Measurements from ENCODE around the gene EVA1A.

Gene EVA1A

DNA sequence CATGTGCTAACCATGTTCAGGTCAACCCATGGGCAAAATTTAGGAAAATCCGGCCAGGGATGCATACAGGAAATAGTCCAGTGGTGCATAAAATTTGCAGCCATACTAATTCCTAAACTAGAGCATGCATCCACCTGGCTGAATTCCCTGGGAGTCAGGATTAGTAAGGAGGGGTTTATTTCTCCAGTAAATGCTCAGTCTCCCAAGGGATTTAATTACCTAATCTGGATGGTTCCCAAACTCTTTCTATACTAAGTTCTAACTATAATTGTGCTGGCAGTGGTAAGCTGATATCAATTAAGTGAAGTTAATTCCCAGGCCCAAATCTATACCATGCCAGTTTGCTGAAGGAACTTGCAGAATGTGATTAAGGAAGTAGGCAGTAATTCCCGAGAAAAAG, 26.2 kb upstream of the EVA1A start:
- Histone ChIP-seq H3K27ac (ENCODE audit: low read length) (no peak overlapping the region), H3K4me1 (ENCODE audit: control insufficient read depth, low read depth, low read length) (peaks cover 3% of the 10 kb centered on the region), H3K9me3 (ENCODE audit: control insufficient read depth, low read depth, low read length) (no peaks in the 10 kb centered on the region), H3K36me3 (ENCODE audit: control insufficient read depth, low read depth, low read length) (no peaks in the 10 kb centered on the region), H3K4me3 (ENCODE audit: low read length) (no peak overlapping the region), H3K27me3 (ENCODE audit: control insufficient read depth, insufficient read depth, low read length) (no peaks in the 10 kb centered on the region), H3K9ac (ENCODE audit: low read length) (no peak overlapping the region)

DNA sequence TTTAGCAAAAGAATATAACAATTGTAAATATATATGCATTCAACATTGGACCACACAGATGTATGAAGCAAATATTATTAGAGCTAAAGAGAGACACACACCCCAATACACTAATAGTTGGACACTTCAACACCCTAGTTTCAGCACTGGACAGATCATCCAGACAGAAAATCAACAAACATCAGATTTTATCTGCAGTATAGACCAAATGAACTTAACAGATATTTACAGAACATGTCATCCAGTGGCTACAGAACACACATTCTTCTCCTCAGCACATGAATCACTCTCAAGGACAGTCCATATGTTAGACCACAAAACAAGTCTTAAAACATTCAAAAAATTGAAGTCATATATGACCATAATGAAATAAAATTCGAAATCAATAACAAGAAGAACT, 22.1 kb upstream of the EVA1A start:
- Histone ChIP-seq H3K4me3 (ENCODE audit: low read length) (no peak overlapping the region), H3K36me3 (ENCODE audit: control insufficient read depth, low read depth, low read length) (no peaks in the 10 kb centered on the region), H3K9me3 (ENCODE audit: control insufficient read depth, low read depth, low read length) (no peaks in the 10 kb centered on the region), H3K27ac (ENCODE audit: low read length) (no peak overlapping the region), H3K4me1 (ENCODE audit: control insufficient read depth, low read depth, low read length) (no peaks in the 10 kb centered on the region), H3K9ac (ENCODE audit: low read length) (no peak overlapping the region), H3K27me3 (ENCODE audit: control insufficient read depth, insufficient read depth, low read length) (no peaks in the 10 kb centered on the region)

DNA sequence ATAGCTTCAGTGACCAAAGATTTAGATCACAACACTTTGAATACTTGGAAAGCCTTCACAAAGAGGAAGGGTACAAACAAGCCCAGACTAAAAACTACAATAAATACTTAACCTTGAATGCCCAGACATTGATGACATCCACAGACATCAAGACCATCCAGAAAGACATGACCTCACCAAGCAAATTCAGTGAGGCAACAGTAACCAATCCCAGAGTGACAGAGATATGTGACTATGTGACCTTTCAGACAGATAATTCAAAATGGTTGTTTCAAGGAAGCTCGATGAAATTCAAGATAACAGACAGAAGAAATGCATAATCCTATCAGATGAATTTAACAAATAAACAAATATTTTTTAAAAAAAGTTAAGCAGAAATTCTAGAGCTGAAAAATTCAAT, 19.9 kb upstream of the EVA1A start:
- Histone ChIP-seq H3K27ac (ENCODE audit: low read length) (no peak overlapping the region), H3K36me3 (ENCODE audit: control insufficient read depth, low read depth, low read length) (no peaks in the 10 kb centered on the region), H3K4me1 (ENCODE audit: control insufficient read depth, low read depth, low read length) (no peaks in the 10 kb centered on the region), H3K9ac (ENCODE audit: low read length) (no peak overlapping the region), H3K9me3 (ENCODE audit: control insufficient read depth, low read depth, low read length) (no peaks in the 10 kb centered on the region), H3K4me3 (ENCODE audit: low read length) (no peak overlapping the region), H3K27me3 (ENCODE audit: control insufficient read depth, insufficient read depth, low read length) (no peaks in the 10 kb centered on the region)

DNA sequence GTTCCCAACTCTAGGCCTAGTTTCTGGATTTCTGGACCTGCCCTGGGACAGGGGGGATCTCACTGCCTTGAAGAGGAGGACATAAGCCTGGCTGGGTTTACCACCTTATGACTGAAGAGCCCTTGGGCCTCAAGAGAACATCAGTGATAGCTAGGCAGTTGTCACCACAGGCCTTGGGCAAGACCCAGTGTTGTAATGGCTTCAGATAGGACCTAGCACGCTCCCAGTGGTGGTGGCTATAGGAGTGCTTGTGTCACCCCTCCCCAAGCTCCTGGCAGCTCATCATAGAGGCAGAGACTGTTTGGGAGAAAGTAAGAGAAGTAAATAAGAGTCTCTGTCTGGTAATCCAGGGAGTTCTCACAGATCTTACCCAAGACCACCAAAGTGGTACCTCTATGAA, 19.4 kb upstream of the EVA1A start:
- H3K9ac ChIP-seq (ENCODE audit: low read length), result no peak overlapping the region
- no peak overlapping the region for H3K27ac ChIP-seq (ENCODE audit: low read length)
- no peaks in the 10 kb centered on the region for H3K9me3 ChIP-seq (ENCODE audit: control insufficient read depth, low read depth, low read length)
- no peak overlapping the region for H3K4me3 ChIP-seq (ENCODE audit: low read length)
- H3K27me3 ChIP-seq (ENCODE audit: control insufficient read depth, insufficient read depth, low read length), result no peaks in the 10 kb centered on the region
- no peaks in the 10 kb centered on the region for H3K36me3 ChIP-seq (ENCODE audit: control insufficient read depth, low read depth, low read length)
- no peaks in the 10 kb centered on the region for H3K4me1 ChIP-seq (ENCODE audit: control insufficient read depth, low read depth, low read length)

DNA sequence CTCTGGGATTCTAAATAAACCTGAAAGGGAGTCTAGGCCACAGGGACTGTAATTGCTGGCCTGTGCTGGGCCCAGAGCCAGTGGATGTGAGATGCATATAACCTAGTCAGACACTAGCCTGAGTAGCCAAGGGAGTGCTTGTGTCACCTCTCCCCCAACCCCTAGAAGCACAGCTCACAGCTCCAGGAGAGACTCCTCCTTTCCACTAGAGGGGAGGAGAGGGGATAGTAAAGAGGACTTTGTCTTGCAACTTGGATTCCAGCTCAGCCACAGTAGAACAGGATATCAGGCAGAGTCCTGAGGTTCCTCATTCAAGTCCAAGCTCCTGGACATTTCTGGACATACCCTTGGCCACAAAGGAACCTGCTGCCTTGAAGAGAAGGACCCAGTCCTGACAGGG, 18.4 kb upstream of the EVA1A start:
- no peak overlapping the region for H3K4me3 ChIP-seq (ENCODE audit: low read length)
- no peaks in the 10 kb centered on the region for H3K27me3 ChIP-seq (ENCODE audit: control insufficient read depth, insufficient read depth, low read length)
- H3K9ac ChIP-seq (ENCODE audit: low read length), result no peak overlapping the region
- H3K4me1 ChIP-seq (ENCODE audit: control insufficient read depth, low read depth, low read length), result no peaks in the 10 kb centered on the region
- H3K9me3 ChIP-seq (ENCODE audit: control insufficient read depth, low read depth, low read length), result no peaks in the 10 kb centered on the region
- no peak overlapping the region for H3K27ac ChIP-seq (ENCODE audit: low read length)
- H3K36me3 ChIP-seq (ENCODE audit: control insufficient read depth, low read depth, low read length), result no peaks in the 10 kb centered on the region

DNA sequence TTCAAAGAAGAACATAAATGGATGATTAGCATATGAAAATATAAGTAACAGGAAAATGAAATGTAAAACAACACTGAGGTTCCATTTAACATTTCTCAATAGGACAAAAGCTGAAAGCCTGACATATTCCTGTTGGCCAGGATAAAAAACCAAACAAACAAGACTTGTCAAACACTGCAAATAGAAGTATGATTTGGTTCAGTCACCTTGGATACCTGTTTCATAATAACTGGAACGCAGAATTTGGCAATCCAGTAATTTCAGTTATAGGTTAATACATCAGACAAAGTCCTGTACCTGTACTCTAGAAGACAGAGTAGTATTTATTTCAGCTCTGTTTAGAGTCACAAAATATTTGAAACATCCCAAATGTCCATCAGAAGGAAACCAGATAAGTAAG, 16.5 kb upstream of the EVA1A start:
- no peaks in the 10 kb centered on the region for H3K36me3 ChIP-seq (ENCODE audit: control insufficient read depth, low read depth, low read length)

DNA sequence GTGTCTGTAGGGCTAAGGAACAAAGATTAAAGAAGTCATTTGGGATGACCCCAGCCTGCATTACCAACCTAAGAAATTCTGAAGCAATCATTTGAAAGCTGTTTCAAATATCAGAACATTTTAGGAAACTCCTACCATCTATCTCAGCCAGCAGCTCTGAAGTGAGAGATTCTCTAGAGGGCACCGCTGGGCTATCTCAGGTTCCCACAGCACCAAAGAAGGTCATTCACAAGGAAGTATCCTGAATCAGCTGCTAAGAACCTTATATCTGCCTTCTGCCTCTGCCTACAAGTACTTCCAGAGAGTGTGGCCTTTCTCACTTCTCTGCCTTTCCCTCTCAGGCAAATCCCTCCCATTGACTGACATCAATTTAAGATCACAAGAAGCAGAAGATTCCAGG, 13.4 kb upstream of the EVA1A start:
- Histone ChIP-seq H3K4me3 (ENCODE audit: low read length) (no peak overlapping the region), H3K4me1 (ENCODE audit: control insufficient read depth, low read depth, low read length) (no peaks in the 10 kb centered on the region), H3K9me3 (ENCODE audit: control insufficient read depth, low read depth, low read length) (no peaks in the 10 kb centered on the region), H3K27me3 (ENCODE audit: control insufficient read depth, insufficient read depth, low read length) (no peaks in the 10 kb centered on the region), H3K9ac (ENCODE audit: low read length) (no peak overlapping the region), H3K36me3 (ENCODE audit: control insufficient read depth, low read depth, low read length) (no peaks in the 10 kb centered on the region), H3K27ac (ENCODE audit: low read length) (no peak overlapping the region)

More for the DNA sequence above, 16.5 kb upstream of the EVA1A start:
- Histone ChIP-seq H3K4me1 (ENCODE audit: control insufficient read depth, low read depth, low read length) (no peaks in the 10 kb centered on the region), H3K27me3 (ENCODE audit: control insufficient read depth, insufficient read depth, low read length) (no peaks in the 10 kb centered on the region), H3K4me3 (ENCODE audit: low read length) (no peak overlapping the region), H3K9me3 (ENCODE audit: control insufficient read depth, low read depth, low read length) (no peaks in the 10 kb centered on the region), H3K27ac (ENCODE audit: low read length) (no peak overlapping the region), H3K9ac (ENCODE audit: low read length) (no peak overlapping the region)

DNA sequence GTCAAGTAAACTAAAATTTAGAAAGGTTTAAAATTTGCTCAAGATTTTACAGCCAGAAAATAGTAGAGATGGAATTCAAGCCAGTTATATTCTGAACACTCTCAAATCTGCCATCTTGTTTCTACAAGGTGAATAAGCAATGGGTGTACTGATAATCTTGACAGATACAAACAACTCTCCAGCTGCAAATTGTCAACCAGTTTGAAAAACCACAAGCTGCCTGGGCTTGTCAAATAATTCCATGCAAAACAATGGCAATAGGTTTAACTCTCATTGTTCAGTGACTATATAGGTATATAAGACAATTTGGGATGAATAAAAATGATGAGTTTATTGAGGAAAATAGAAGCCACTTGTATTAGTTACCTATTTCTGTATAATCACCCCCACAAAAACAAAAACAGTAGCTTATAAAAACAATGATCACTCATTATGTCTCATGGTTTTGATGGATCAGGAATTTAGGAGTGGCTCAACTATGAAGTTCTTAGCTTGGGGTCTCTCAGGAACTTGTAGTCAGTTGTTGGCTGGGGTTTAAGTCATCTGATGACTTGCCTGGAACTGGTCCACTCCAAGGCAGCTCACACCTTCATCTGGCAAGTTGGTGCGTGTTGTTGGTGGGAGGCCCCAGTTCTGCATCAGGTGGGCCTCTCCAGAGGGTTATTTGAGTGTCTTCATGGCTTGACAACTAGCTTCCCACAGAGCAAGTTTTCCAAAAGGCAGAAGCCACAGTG, 12.6 kb upstream of the EVA1A start:
- H3K9me3 ChIP-seq (ENCODE audit: control insufficient read depth, low read depth, low read length), result no peaks in the 10 kb centered on the region
- no peak overlapping the region for H3K4me3 ChIP-seq (ENCODE audit: low read length)
- H3K9ac ChIP-seq (ENCODE audit: low read length), result no peak overlapping the region
- H3K36me3 ChIP-seq (ENCODE audit: control insufficient read depth, low read depth, low read length), result no peaks in the 10 kb centered on the region
- no peaks in the 10 kb centered on the region for H3K27me3 ChIP-seq (ENCODE audit: control insufficient read depth, insufficient read depth, low read length)
- no peak overlapping the region for H3K27ac ChIP-seq (ENCODE audit: low read length)
- no peaks in the 10 kb centered on the region for H3K4me1 ChIP-seq (ENCODE audit: control insufficient read depth, low read depth, low read length)

DNA sequence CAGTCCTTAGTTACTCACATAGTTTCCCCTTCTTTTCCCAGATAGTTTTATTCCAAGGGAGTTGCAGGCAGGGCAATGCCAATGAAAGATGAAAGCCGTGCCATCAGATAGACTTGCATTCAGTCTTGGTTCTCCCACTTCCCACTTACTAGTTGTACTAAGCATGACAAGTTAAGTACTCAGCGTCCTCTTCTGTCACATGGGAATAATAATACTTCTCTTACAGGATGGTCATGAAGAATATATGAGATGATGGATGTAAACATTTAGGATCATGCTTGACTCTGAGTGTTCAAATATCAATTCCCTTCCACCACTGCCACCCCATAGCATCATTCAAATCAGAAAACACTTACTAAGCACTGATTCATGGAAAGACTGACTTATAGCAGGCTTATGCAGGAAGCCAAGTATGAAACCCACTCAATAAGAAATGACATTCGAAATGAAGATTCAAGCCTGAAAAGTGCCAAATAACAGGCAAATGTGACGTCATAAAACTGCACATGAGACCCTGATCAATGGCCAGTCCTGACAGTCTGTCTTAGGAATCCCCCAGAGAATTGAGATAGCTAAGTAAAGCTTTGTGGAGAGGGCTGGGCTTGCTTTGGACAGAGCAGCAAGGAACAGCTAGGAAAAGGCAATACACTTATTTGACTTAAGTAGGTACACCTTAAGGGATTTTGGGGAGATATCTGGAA, 11.1 kb upstream of the EVA1A start:
- Histone ChIP-seq H3K27ac (ENCODE audit: low read length) (no peak overlapping the region), H3K27me3 (ENCODE audit: control insufficient read depth, insufficient read depth, low read length) (no peaks in the 10 kb centered on the region), H3K36me3 (ENCODE audit: control insufficient read depth, low read depth, low read length) (no peaks in the 10 kb centered on the region), H3K4me3 (ENCODE audit: low read length) (no peak overlapping the region), H3K9ac (ENCODE audit: low read length) (no peak overlapping the region), H3K9me3 (ENCODE audit: control insufficient read depth, low read depth, low read length) (no peaks in the 10 kb centered on the region), H3K4me1 (ENCODE audit: control insufficient read depth, low read depth, low read length) (no peaks in the 10 kb centered on the region)

DNA sequence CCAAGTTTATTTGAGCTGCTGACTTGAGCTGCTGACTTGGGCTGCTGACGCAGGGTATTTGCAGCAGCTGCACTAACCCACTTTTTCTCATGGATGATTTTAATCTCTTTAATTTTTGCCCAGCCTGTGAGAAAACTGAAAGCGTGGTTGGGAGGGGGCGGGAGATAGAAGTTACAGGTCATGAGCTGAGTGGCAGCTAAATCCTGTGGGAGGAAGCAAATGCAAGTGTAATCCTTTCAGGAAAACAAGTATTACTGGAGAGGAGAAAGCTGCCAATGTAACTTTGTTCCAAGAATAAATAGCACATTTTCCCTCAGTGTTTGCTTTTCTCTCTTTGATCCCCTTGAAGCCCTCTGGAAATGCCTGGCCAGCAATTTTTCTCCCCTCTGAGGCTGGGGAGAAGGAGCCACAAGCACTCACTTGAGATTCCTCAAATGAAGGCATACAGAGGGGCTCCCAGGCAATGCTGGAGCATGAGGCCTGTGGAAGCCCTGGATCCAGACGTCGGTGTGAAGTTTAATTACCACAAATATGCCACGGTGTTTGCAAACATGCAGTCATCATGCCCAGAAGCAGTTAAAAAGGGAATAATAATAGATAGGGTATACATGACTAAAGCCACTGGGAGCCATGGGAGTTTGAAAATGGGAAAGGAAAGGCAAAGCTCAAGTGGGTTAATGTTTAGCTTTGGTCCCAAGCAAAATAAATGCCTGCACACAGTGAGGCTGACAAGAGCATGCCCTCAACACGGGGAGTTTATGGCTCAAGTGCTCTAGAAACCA, 10.4 kb upstream of the EVA1A start:
- no peaks in the 10 kb centered on the region for H3K36me3 ChIP-seq (ENCODE audit: control insufficient read depth, low read depth, low read length)
- H3K9me3 ChIP-seq (ENCODE audit: control insufficient read depth, low read depth, low read length), result no peaks in the 10 kb centered on the region
- no peak overlapping the region for H3K9ac ChIP-seq (ENCODE audit: low read length)
- H3K27me3 ChIP-seq (ENCODE audit: control insufficient read depth, insufficient read depth, low read length), result no peaks in the 10 kb centered on the region
- no peak overlapping the region for H3K4me3 ChIP-seq (ENCODE audit: low read length)
- no peak overlapping the region for H3K27ac ChIP-seq (ENCODE audit: low read length)
- H3K4me1 ChIP-seq (ENCODE audit: control insufficient read depth, low read depth, low read length), result no peaks in the 10 kb centered on the region

DNA sequence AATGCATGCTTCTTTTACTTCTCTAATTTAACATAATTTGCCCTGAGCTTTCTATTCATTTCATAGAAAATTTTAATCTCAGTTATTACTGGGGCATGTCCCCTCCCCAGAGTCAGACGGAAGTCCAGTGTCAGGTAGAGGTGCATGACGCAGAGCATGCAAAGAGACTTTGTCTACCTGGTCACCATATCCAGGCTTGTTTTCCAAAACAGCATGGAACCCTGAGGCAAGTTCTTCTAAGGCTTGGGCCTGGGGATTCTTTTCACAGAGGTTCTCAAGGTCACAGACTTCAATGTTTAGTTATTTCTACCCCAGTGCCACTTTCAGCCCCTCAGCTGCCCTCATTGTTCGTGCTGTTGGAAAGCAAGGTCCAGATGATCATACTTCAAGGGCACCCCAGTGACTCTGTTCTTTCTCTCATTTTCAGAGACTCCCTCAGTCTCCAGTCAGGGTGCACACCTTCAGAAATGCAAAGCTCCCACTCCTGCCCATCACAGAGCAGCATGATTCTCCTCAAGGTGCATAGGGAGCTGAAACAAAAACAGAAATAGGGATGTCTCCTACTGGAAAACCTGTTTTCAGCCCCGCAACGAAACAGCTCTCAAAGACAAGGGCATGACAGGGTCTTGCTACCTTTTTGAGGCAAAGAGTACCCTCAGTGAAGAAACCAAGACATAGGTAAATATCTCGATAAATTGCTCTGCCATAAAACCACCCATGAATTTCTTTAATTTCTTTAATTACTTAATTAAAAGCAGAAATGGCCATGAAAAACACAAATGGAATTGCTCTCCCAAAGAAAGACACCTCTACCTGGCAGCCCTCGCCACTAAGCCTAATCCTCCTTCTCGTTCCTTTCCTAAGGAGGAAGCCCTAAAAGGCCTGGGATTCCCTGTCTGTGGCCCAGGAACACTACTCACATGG, 9.5 kb upstream of the EVA1A start:
- no peaks in the 10 kb centered on the region for H3K27me3 ChIP-seq (ENCODE audit: control insufficient read depth, insufficient read depth, low read length)
- no peak overlapping the region for H3K9ac ChIP-seq (ENCODE audit: low read length)
- no peaks in the 10 kb centered on the region for H3K36me3 ChIP-seq (ENCODE audit: control insufficient read depth, low read depth, low read length)

More for the DNA sequence above, 9.5 kb upstream of the EVA1A start:
- Histone ChIP-seq H3K9me3 (ENCODE audit: control insufficient read depth, low read depth, low read length) (no peaks in the 10 kb centered on the region), H3K27ac (ENCODE audit: low read length) (no peak overlapping the region), H3K4me1 (ENCODE audit: control insufficient read depth, low read depth, low read length) (no peaks in the 10 kb centered on the region), H3K4me3 (ENCODE audit: low read length) (no peak overlapping the region)
